ENCODE measurements around the gene ANGPT4.

ANGPT4 gene

DNA sequence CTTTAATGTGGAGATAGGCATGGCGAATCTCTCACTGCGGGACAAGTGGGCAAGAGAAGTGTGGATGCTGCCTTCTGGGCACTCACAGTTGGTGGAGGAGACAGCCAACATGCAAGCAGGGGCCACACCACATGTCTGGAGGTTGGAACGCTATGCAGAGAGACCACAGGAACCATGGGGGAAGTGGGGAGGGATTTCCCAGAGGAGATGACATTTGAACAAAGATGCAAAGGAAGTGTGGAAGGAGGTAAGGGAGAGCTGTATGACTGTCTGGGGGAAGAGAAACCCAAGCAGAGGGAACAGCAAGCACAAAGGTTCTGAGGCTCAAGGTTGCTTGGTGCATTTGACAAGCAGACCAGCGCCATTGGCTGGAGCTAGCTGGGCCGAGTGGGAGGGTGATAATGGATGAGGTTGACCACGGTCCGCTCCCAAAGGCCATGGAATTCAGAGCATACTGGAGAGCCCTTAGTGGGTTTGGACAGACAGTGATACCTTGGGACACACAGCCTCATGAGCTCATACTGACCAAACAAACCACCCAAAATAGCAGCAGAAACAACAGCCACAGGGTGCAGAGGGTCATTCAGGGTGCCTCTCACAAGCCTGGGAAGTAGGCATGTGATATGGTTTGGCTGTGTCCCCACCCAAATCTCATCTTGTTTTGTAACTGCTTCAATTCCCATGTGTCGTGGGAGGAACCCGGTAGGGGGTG is 90.3 kb downstream of the ANGPT4 start:
- no peak for DNase-seq (ENCODE audit: low read depth)

DNA sequence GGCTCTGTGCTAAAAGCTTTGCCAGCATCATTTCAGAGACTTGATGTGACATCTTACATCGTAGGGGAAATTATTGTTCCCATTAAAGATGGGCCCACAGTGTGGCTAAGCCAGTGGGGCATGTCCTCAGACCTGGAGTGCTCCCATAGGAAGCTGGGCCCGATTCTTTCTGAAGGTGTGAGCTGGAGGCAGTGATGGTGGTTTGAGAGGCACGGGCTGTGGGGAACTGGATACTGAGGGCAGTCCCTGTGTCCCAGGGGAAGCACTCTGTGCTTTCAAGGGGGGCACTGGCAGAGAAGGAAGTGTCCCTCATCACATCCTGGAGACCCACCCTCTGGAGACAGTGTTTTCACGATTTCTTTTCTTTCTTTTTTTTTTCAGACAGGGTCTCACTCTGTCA is 91.2 kb downstream of the ANGPT4 start:
- DNase-seq (ENCODE audit: low read depth) = no peak

DNA sequence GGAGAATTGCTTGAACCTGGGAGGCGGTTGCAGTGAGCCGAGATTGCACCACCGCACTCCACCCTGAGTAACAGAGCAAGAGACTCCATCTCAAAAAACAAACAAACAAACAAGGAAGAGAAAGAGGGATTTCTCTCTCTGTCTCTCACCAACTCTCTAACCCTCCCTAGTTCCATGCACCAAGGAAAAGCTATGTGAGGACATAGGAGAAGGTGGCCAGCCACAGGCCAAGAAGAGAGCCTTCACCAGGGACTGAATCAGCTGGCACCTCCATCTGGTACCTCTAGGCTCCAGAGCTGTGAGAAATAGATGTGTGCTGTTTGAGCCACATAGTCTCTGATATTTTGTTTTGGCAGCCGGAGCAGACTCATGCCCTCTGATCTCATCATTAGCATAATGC is 91.6 kb downstream of the ANGPT4 start:
- no peak for DNase-seq (ENCODE audit: low read depth)

DNA sequence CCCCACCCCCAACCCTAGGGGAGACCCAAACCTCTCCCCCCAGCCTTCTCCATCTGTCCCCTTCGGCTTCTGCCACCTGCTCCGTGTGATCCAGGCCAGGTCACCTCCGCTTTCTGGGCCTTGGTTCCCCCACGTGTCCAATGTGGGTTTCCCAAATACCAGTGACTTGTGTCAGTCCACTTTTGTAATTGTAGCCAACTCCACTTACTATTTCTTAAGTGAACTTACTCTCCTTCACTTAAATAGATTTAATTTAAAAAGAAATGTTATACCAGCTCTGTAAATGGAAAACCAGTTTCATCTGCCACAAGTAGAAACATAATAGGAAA is 92.6 kb downstream of the ANGPT4 start:
- DNase-seq (ENCODE audit: low read depth) = no peak

DNA sequence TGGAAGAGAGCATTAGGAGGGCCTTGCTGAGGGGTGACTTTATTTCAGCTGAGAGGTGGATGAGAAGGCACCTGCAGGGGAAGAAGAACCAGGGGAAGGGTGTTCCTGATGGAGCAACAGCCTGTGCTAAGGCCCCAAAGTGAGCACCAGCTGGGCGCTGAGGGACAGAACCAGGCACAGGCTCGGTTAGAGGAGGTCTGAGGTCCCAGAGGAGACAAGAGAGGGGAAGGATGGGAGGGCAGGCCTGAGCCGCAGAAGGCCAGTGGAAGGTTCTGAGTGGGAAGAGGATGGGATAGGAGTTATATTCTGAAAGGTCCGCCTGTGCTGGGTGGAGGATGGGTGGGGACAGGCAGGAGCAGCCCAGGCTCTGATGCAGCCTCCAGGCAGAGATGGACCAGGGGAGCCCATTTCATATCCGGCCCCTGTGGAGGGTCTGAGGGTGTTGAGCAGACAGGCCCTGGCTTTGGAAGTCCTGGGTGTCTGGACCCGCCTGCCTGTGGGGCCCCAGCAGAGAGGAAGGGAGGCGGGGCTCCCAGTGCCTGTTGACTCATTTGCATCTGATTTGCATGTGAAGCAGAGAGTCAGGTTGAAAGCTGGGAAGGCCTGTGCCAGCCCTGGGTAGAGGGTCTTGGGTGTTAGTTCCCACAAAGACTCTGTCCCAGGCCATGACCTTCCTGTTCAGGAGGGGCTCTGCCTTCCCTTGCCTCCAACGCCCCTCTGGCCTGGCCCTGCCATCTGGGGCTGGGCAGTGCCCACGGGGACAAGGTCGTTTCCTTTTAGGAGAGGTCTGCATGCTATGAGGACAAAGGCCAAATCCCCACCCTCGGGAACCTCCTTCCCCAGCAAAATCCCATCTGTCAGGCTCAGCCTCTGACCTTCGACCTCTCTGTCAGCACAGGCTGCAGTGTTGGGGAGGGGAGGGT is 93.2 kb downstream of the ANGPT4 start:
- no peak for DNase-seq (ENCODE audit: low read depth)

DNA sequence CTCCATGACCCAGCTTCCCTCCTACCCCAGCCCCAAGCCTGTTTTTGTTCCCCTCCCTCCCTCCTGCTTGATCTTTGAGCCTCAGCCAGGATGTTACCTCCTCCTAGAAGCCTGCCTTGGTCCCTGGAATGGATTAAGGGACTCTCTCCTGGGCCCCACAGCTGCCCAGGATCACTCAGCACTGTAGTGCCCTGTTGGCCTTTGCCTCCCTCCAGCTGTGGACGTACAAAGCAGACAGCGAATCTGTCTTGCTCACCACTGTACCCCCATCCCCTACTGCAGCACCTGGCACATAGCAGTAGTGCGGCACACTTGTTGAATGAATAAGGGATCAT is 94.4 kb downstream of the ANGPT4 start:
- no peak for DNase-seq (ENCODE audit: low read depth)

DNA sequence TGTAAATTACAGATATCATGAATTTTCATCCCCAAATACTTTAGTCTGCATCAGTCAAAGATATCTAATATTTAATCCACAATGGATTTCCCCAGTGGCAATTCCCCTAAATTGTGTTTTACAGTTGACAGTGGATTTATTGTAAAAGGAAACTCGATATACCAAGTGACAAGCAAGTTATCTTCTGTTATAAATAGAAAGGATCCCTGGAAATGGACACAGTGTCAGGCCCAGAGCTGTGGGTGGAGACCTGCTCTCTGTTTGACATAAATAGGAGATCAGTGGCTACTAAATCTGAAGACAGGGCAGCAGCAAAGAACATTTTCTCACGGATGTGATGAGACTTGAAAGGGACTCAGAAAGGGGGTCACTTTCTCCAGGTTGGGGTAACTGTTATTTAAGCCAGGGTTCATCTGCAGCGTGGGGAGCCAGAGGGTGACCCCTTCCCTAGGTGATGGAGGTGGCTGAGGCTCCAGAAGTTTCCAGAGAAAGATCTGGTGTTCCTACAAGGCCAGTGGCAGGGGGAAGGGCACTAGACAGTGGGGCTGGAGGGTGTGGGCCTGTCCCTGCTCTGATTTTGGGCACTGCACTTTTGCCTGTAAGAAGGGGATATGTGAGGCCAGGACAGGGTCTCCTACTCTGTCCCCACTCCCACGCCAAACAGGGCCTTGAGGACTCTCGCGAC is 94.9 kb downstream of the ANGPT4 start:
- no peak for DNase-seq (ENCODE audit: low read depth)

DNA sequence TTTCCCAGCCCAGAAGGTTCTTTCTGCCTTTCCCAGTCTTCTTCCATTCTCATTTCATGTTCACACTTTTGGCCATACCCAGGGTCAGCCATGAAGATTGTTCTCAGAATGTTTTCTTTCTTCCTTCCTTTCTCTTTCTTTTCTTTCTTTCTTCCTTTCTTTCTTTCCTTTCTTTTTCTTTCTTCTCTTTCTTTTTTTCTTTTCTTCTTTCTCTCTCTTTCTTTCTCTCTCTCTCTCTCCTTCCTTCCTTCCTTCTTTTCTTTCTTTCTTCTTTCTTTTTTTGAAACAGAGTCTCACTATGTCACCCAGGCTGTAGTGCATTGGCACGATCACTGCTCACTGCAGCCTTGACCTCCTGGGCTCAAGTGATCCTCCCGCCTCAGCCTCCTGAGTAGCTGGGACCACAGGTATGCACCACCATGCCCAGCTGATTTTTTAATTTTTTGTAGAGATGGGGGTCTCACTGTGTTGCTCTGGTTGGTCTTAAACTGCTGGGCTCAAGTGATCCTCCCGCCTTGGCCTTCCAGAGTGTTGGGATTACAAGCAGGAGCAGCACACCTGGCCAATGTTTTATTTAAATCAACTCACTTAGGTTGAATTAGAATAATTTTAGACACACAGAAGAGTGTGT is 95.7 kb downstream of the ANGPT4 start:
- no peak for DNase-seq (ENCODE audit: low read depth)
